Vagina (tissue), 2 donors: ENCODE results near the gene SUSD2. TPM values are rescaled to one million over a fixed set of nuclear protein-coding genes. Genes with fewer than 3 reads are reported as not detected.

Source experiments
- DNase-seq, 2 donors: peaks; one replicate each; pipeline ENCODE4 v3.0.0-alpha.2; 2017; ENCODE audit errors: extremely low spot score in 2 of 2
- H3K27ac ChIP-seq: fragments of 200-600 bp; sonication (generic); one replicate; pipeline ENCODE4 v1.5.1; 2019
- H3K27me3 ChIP-seq: fragments of 200-600 bp; sonication (generic); one replicate; pipeline ENCODE4 v1.5.1; 2019
- H3K36me3 ChIP-seq, 2 donors: fragments of 200-600 bp; sonication (generic); one replicate each; pipeline ENCODE4 v1.5.1; 2017 to 2019
- H3K4me1 ChIP-seq: fragments of 200-600 bp; sonication (generic); one replicate; pipeline ENCODE4 v1.5.1; 2019
- H3K4me3 ChIP-seq, 2 donors: fragments of 200-600 bp; sonication (generic); 1 replicate in 1 of 2; 2 replicates in 1 of 2; pipeline ENCODE4 v1.5.1; 2016 to 2019
- H3K9me3 ChIP-seq: fragments of 200-600 bp; sonication (generic); one replicate; pipeline ENCODE4 v1.5.1; 2019
- POLR2A ChIP-seq, 2 donors: fragments of 450-650 bp; IDR thresholded peaks; one replicate each; pipeline ENCODE4 v1.6.1; 2017; ENCODE audit warnings: antibody characterized with exemption in 2 of 2, mild to moderate bottlenecking in 2 of 2, moderate library complexity in 2 of 2
- POLR2AphosphoS5 ChIP-seq, 2 donors: sonication (generic); formaldehyde crosslinking; IDR thresholded peaks; one replicate each; pipeline ENCODE4 v1.9.0; 2017; ENCODE audit warnings: antibody characterized with exemption in 2 of 2, mild to moderate bottlenecking in 2 of 2, low read depth in 1 of 2; ENCODE audit not compliant: insufficient read depth in 1 of 2
- intact Hi-C: fragments of 100-400 bp; cut with DNase I; formaldehyde crosslinking; loops from one replicate; pipeline ENCODE4 v1.15.1; 2023
- total RNA-seq: library from RNA; depleted of rRNA; stranded (reverse); fragments of >200 nt; gene quantifications from one replicate; pipeline ENCODE4 v1.2.3, GENCODE V29; 2016
- TF ChIP-seq, protein P1 (sequence below), 3 experiments: fragments of 450-650 bp in 2 of 3; fragments of 200-600 bp in 1 of 3; sonication (generic) in 1 of 3; IDR thresholded peaks; one replicate each; pipeline ENCODE4 v1.5.1; 2017 to 2019; ENCODE audit warnings: antibody characterized with exemption in 3 of 3, mild to moderate bottlenecking in 2 of 3, moderate library complexity in 2 of 3

SUSD2 gene
- total RNA-seq, 1 donor from 2014 or later, result 9.1 TPM

DNA sequence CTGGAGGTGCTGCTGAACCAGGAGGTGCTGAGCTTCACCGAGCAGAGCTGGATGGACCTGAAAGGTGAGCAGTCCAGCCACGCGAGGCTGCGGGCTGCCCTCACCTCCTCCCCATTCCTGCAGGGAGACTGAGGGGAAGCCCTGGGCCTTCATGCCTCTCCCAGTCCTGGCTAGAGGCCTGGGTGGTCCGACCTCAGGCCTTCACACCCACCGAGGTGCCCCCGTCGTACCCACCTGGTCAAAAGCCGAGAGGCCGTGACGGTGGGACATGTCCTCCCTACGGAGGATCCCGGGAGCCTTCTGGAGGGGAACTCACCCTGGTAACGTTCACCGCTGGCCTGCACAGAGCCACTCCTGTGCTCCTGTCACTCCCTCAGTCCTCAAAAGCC lies 5.1 kb downstream of the SUSD2 start:
- no peaks in the 10 kb centered on the region for H3K9me3 ChIP-seq
- intact Hi-C loops, result loop anchor here (5.0 kb wide), 1 partner anchor 61 kb away; the partner anchor contains the start of gene GGT5
- H3K27me3 ChIP-seq, result no peaks in the 10 kb centered on the region
- H3K27ac ChIP-seq, result no peak overlapping the region
- no peaks in the 10 kb centered on the region for H3K36me3 ChIP-seq
- no peak for DNase-seq
- TF ChIP-seq POLR2AphosphoS5 (IDR thresholded peaks at IDR 0.05; ENCODE audit: insufficient read depth in 1 of 2, low read depth in 1 of 2), result no peak
- TF ChIP-seq POLR2A (IDR thresholded peaks at IDR 0.05), result no peak
- TF ChIP-seq, protein P1, sequence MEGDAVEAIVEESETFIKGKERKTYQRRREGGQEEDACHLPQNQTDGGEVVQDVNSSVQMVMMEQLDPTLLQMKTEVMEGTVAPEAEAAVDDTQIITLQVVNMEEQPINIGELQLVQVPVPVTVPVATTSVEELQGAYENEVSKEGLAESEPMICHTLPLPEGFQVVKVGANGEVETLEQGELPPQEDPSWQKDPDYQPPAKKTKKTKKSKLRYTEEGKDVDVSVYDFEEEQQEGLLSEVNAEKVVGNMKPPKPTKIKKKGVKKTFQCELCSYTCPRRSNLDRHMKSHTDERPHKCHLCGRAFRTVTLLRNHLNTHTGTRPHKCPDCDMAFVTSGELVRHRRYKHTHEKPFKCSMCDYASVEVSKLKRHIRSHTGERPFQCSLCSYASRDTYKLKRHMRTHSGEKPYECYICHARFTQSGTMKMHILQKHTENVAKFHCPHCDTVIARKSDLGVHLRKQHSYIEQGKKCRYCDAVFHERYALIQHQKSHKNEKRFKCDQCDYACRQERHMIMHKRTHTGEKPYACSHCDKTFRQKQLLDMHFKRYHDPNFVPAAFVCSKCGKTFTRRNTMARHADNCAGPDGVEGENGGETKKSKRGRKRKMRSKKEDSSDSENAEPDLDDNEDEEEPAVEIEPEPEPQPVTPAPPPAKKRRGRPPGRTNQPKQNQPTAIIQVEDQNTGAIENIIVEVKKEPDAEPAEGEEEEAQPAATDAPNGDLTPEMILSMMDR (IDR thresholded peaks at IDR 0.05), result no peak
- H3K4me3 ChIP-seq, result no peak overlapping the region
- peaks cover 30% of the 10 kb centered on the region for H3K4me1 ChIP-seq

DNA sequence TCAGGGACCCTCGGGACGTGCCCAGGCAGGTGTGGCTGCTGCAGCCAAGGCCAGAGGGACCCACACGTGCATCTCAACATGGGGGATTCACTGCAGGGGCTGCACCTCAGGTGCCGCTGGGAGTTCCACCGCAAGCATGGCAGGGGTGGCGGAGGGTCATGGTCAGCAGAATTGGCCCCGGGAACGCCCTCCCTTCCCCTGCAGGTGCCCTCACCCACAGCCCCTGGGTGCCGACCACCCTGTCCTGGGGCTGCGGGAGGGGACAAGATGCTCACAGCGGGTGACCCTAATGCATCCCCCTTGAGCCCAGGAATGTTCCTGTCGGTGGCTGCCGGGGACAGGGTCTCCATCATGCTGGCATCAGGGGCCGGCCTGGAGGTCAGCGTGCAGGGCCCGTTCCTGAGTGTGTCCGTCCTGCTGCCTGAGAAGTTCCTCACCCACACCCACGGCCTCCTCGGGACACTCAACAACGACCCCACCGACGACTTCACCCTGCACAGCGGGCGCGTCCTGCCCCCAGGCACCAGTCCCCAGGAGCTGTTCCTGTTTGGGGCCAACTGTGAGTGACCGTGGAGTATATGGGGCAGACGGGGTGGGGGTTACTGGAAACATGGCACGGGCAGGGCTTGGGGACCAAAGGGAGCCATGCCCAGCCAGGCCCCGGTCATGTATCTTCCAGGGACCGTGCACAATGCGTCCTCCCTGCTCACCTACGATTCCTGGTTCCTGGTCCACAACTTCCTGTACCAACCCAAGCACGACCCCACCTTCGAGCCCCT lies 5.8 kb downstream of the SUSD2 start:
- intact Hi-C loops, result loop anchor here (5.0 kb wide), 1 partner anchor 60 kb away; the partner anchor contains the start of gene GGT5

DNA sequence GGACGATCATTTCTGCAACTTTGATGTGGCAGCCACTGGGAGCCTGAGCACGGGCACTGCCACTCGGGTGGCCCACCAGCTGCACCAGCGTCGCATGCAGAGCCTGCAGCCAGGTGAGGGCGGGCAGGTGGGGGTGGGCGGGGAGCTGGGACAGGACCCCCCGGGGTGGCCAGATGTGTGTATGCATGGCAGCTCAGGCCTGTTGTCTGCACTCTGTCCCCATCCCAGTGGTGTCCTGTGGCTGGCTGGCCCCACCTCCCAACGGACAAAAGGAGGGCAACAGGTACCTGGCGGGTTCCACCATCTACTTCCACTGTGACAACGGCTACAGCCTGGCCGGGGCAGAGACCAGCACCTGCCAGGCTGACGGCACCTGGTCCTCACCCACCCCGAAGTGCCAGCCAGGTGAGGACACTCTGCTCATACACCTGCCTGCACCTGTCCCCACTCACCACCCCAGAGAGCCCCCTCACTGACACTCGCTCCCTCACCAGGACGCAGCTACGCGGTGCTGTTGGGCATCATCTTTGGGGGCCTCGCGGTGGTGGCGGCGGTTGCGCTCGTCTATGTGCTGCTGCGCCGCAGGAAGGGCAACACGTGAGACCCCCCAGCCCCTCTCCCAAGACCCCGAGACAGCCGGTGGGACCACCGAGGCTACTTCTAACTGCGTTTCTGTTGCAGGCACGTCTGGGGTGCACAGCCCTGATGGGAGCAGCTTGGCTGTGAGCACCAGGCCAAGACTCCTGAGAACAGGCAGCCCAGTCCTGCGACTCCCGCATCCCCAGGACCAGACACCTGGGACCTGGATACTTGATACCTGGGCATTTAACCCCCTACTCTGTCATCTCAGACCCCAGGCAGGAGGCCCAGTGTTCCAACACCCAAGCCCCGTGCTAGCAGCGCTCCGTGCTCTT lies 6.7 kb downstream of the SUSD2 start:
- peaks cover 17% of the 10 kb centered on the region for H3K4me1 ChIP-seq
- intact Hi-C loops, result loop anchor here (5.0 kb wide), 1 partner anchor 59 kb away; the partner anchor contains the start of gene GGT5
- H3K4me3 ChIP-seq, result no peak overlapping the region
- H3K36me3 ChIP-seq, result no peaks in the 10 kb centered on the region
- DNase-seq, result no peak
- TF ChIP-seq POLR2A (IDR thresholded peaks at IDR 0.05) (no peak), POLR2AphosphoS5 (IDR thresholded peaks at IDR 0.05; ENCODE audit: insufficient read depth in 1 of 2, low read depth in 1 of 2) (no peak)
- TF ChIP-seq, protein P1 (IDR thresholded peaks at IDR 0.05), result no peak
- H3K27ac ChIP-seq, result no peak overlapping the region
- H3K9me3 ChIP-seq, result no peaks in the 10 kb centered on the region
- no peaks in the 10 kb centered on the region for H3K27me3 ChIP-seq

More for the DNA sequence above, 5.8 kb downstream of the SUSD2 start:
- Histone ChIP-seq H3K27me3 (no peaks in the 10 kb centered on the region), H3K4me3 (no peak overlapping the region), H3K4me1 (peaks cover 22% of the 10 kb centered on the region), H3K36me3 (no peaks in the 10 kb centered on the region), H3K27ac (no peak overlapping the region), H3K9me3 (no peaks in the 10 kb centered on the region)
- TF ChIP-seq, protein P1 (IDR thresholded peaks at IDR 0.05), result no peak
- TF ChIP-seq POLR2AphosphoS5 (IDR thresholded peaks at IDR 0.05; ENCODE audit: insufficient read depth in 1 of 2, low read depth in 1 of 2) (no peak), POLR2A (IDR thresholded peaks at IDR 0.05) (no peak)
- no peak for DNase-seq

DNA sequence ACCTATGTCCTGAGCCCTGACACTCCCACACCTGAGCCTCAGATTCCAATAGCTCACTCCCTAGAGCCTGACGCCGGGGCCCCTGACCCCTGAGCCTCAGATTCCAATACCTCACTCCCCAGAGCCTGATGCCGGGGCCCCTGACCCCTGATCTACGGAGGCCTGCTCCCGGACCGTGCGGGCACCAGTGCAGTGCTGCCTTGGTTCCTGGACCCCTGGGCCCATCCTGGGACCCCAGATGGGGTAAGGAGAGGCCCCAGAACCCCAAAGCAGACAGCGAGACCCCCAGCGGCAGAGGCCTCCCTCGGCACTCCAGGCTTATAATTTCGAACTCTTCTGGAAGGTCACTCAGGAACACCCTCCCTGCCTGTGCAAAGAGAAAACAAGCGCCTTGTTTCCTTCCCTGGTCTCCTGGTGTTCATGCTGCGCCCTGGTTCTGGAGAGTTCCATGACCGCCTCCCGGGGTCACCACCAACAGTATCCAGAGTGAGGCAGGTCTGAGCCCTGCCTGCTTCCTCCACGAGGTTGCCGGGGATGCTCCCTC lies 7.5 kb downstream of the SUSD2 start:
- DNase-seq, result no peak
- Histone ChIP-seq H3K4me3 (no peak overlapping the region), H3K27ac (peak overlapping the region; percentile 25), H3K9me3 (no peaks in the 10 kb centered on the region), H3K4me1 (peaks cover 15% of the 10 kb centered on the region), H3K36me3 (no peaks in the 10 kb centered on the region), H3K27me3 (no peaks in the 10 kb centered on the region)
- TF ChIP-seq POLR2AphosphoS5 (IDR thresholded peaks at IDR 0.05; ENCODE audit: insufficient read depth in 1 of 2, low read depth in 1 of 2), result no peak
- TF ChIP-seq, protein P1 (IDR thresholded peaks at IDR 0.05), result no peak
- TF ChIP-seq POLR2A (IDR thresholded peaks at IDR 0.05), result no peak
- intact Hi-C loops, result loop anchor here (5.0 kb wide), 1 partner anchor 59 kb away; the partner anchor contains the start of gene GGT5
